Dedifferentiated amniotic fluid mesenchymal stem cell (primary cell): ENCODE data around the gene ZNF654.
A peak's percentile ranks its signal among the peaks of the same experiment; 100 is the strongest.
"Not testable (repeated sequence)": the region's sequence is repeated elsewhere in the genome, so short reads cannot be mapped to it uniquely, and the experiment has no call there.

ENCODE experiments used
- DNase-seq: peaks from one replicate; pipeline ENCODE4 v3.0.0-alpha.2; 2016; ENCODE audit errors: extremely low spot score

ZNF654 gene

GRCh38 chr3:88058581-88059379 lies at the start of gene ZNF654, which contains the start of gene CGGBP1:
Gene ZNF654, plus strand, starts transcription at chr3:88059255. Its CDS starts 65 bp downstream, at chr3:88059320.
Gene CGGBP1, minus strand, starts transcription at chr3:88059005. Its CDS starts 3,029 bp downstream, at chr3:88055976.
- peak; percentile 99 for DNase-seq

- no peak for DNase-seq
Observed at GRCh38 chr3:88010810-88011209, 48.2 kb upstream of the ZNF654 start.

- no peak for DNase-seq
Observed at GRCh38 chr3:88013592-88013991, 45.5 kb upstream of the ZNF654 start.

- DNase-seq: not testable (repeated sequence)
Observed at GRCh38 chr3:88015656-88016055, 43.4 kb upstream of the ZNF654 start.

GRCh38 chr3:88019024-88019423 lies 40.0 kb upstream of the ZNF654 start:
- no peak for DNase-seq

- no peak for DNase-seq
Observed at GRCh38 chr3:88025001-88025552, 34.0 kb upstream of the ZNF654 start.

GRCh38 chr3:88028876-88029275 lies 30.2 kb upstream of the ZNF654 start:
- no peak for DNase-seq

GRCh38 chr3:88030210-88030609 lies 28.8 kb upstream of the ZNF654 start:
- no peak for DNase-seq

GRCh38 chr3:88031642-88032077 lies 27.4 kb upstream of the ZNF654 start:
- DNase-seq: peak; percentile 21

- no peak for DNase-seq
Observed at GRCh38 chr3:88032245-88032644, 26.8 kb upstream of the ZNF654 start.

GRCh38 chr3:88033079-88033478 lies 26.0 kb upstream of the ZNF654 start:
- no peak for DNase-seq

GRCh38 chr3:88033808-88034207 lies 25.2 kb upstream of the ZNF654 start:
- no peak for DNase-seq

- no peak for DNase-seq
Observed at GRCh38 chr3:88034491-88035275, 24.4 kb upstream of the ZNF654 start.

- DNase-seq: no peak
Observed at GRCh38 chr3:88036221-88036620, 22.8 kb upstream of the ZNF654 start.

GRCh38 chr3:88038566-88038965 lies 20.5 kb upstream of the ZNF654 start:
- DNase-seq: no peak

- DNase-seq: no peak
Observed at GRCh38 chr3:88040529-88040928, 18.5 kb upstream of the ZNF654 start.

- no peak for DNase-seq
Observed at GRCh38 chr3:88041005-88041404, 18.1 kb upstream of the ZNF654 start.

- DNase-seq: no peak
Observed at GRCh38 chr3:88044411-88044810, 14.6 kb upstream of the ZNF654 start.

GRCh38 chr3:88046766-88047165 lies 12.3 kb upstream of the ZNF654 start:
- DNase-seq: no peak

- no peak for DNase-seq
Observed at GRCh38 chr3:88057630-88058305, 1.3 kb upstream of the ZNF654 start.

GRCh38 chr3:88058306-88058580 lies 812 bp upstream of the ZNF654 start:
- DNase-seq: no peak
